ENCODE results near the gene TMEM87B. TPM values are rescaled to one million over a fixed set of nuclear protein-coding genes. Genes with fewer than 3 reads are reported as not detected.

The TMEM87B gene
- polyA plus RNA-seq, 4 donors, result 17.3 to 43.3 (median 26.1) TPM

Other genes with a start within 250 kb of the TMEM87B start
- gene ANAPC1, start 171.1 kb upstream of the TMEM87B start, polyA plus RNA-seq, result 10 to 100 TPM in 2 of 4 donors, 1 to 10 TPM in 2; 2.4 to 23.9 (median 8.4) TPM
- gene MERTK, start 156.7 kb upstream of the TMEM87B start, polyA plus RNA-seq, result 1 to 10 TPM; 4.1 to 9.8 (median 7.1) TPM
- gene FBLN7, start 83.1 kb downstream of the TMEM87B start, polyA plus RNA-seq, result 1 to 10 TPM in 1 of 4 donors, under 1 TPM in 1, not detected in 2; 0.75 to 1.4 TPM
- 10 to 100 TPM in 1 of 4 donors, 1 to 10 TPM in 3; 3.5 to 13.0 (median 9.0) TPM for gene ZC3H8, start 199.8 kb downstream of the TMEM87B start, polyA plus RNA-seq
- 1 to 10 TPM; 1.6 to 6.3 (median 2.3) TPM for gene ZC3H6, start 220.3 kb downstream of the TMEM87B start, polyA plus RNA-seq

Measured in small intestine (tissue), 4 donors.